Thyroid gland (tissue), 4 donors: ENCODE measurements around the gene PTGR3. TPM values are rescaled to one million over a fixed set of nuclear protein-coding genes. Genes with fewer than 3 reads are reported as not detected.

Source experiments
- DNase-seq, 2 donors: peaks; one replicate each; pipeline ENCODE4 v3.0.0-alpha.2; 2019
- H3K27ac ChIP-seq, 3 donors: fragments of 200-600 bp; sonication (generic); 1 replicate in 2 of 3; 2 replicates in 1 of 3; pipeline ENCODE4 v1.5.1; 2016 to 2019; ENCODE audit warnings: mild to moderate bottlenecking in 1 of 3, moderate library complexity in 1 of 3
- H3K27me3 ChIP-seq: fragments of 200-600 bp; sonication (generic); one replicate; pipeline ENCODE4 v1.5.1; 2019
- H3K36me3 ChIP-seq, 2 donors: fragments of 200-600 bp; sonication (generic); one replicate each; pipeline ENCODE4 v1.5.1; 2016 to 2019
- H3K4me1 ChIP-seq, 2 donors: fragments of 200-600 bp; sonication (generic); one replicate each; pipeline ENCODE4 v1.5.1; 2017 to 2019
- H3K4me3 ChIP-seq, 3 donors: fragments of 200-600 bp; sonication (generic); replicated peaks in 1 of 3; 1 replicate in 2 of 3; 2 replicates in 1 of 3; pipeline ENCODE4 v1.5.1; 2016; ENCODE audit warnings: mild to moderate bottlenecking in 1 of 3
- H3K9me3 ChIP-seq: fragments of 200-600 bp; sonication (generic); one replicate; pipeline ENCODE4 v1.5.1; 2017
- CTCF ChIP-seq, 6 experiments: fragments of 200-600 bp in 3 of 6; fragments of 450-650 bp in 3 of 6; sonication (generic) in 3 of 6; IDR thresholded peaks; one replicate each; pipeline ENCODE4 v1.5.1; 2016 to 2019; ENCODE audit warnings: antibody characterized with exemption in 6 of 6, mild to moderate bottlenecking in 2 of 6, inconsistent platforms in 1 of 6, moderate library complexity in 1 of 6
- POLR2A ChIP-seq, 2 donors: fragments of 450-650 bp; IDR thresholded peaks; one replicate each; pipeline ENCODE4 v1.6.1; 2017; ENCODE audit warnings: antibody characterized with exemption in 2 of 2, mild to moderate bottlenecking in 2 of 2, moderate library complexity in 1 of 2
- WGBS, 2 donors: methylation state at CpG; one replicate each; pipeline ENCODE4 v1.1.5; 2017; 5-methylcytosine and 5-hydroxymethylcytosine counted together
- intact Hi-C: fragments of 100-400 bp; cut with DNase I; formaldehyde crosslinking; loops from one replicate; pipeline ENCODE4 v1.15.1; 2023
- total RNA-seq, 4 donors: library from RNA; depleted of rRNA; stranded (reverse); fragments of >200 nt; gene quantifications; one replicate each; pipeline ENCODE4 v1.2.3, GENCODE V29; 2016

PTGR3 gene
- total RNA-seq, 4 donors from 2014 or later = 19.3 to 62.7 (median 36.9) TPM

- Histone ChIP-seq H3K9me3 (no peaks in the 10 kb centered on the region), H3K4me3 (peak overlapping the region in 2 of 3 donors; percentile 23 to 29), H3K27me3 (no peaks in the 10 kb centered on the region), H3K36me3 (peaks cover 3 to 6% of the 10 kb centered on the region in 2 donors), H3K27ac (peak overlapping the region in 2 of 3 donors; percentile 19 to 47), H3K4me1 (peaks cover 22 to 39% of the 10 kb centered on the region in 2 donors)
- TF ChIP-seq CTCF (IDR thresholded peaks at IDR 0.05) (no peak), POLR2A (IDR thresholded peaks at IDR 0.05) (no peak)
- intact Hi-C loops = loop anchor here (10.0 kb wide), 1 partner anchor 130 kb away; no protein-coding TSS in a partner anchor
- WGBS, 2 donors = 27 to 60% methylated on average over 30 to 41 of the region's 75 CpGs
- DNase-seq = peak; percentile 62 to 75
These were observed 4.0 kb downstream of the PTGR3 start for GRCh38 chr18:75204732-75205513.

GRCh38 chr18:75204269-75204731 lies 4.6 kb downstream of the PTGR3 start:
- 12 to 24% methylated on average over 5 to 13 of the region's 35 CpGs for WGBS, 2 donors
- Histone ChIP-seq H3K4me3 (peak overlapping the region in 2 of 3 donors; percentile 23 to 29), H3K27ac (peak overlapping the region in 2 of 3 donors; percentile 19 to 47), H3K4me1 (peaks cover 21 to 39% of the 10 kb centered on the region in 2 donors), H3K36me3 (peaks cover 3 to 6% of the 10 kb centered on the region in 2 donors), H3K27me3 (no peaks in the 10 kb centered on the region), H3K9me3 (no peaks in the 10 kb centered on the region)
- peak in 1 of 2 donors; percentile 44 for DNase-seq
- TF ChIP-seq CTCF (IDR thresholded peaks at IDR 0.05) (no peak), POLR2A (IDR thresholded peaks at IDR 0.05) (no peak)
- intact Hi-C loops = loop anchor here (10.0 kb wide), 1 partner anchor 129 kb away; no protein-coding TSS in a partner anchor

GRCh38 chr18:75203416-75204268 lies 5.3 kb downstream of the PTGR3 start:
- peak in 1 of 2 donors; percentile 41 for DNase-seq
- 43 to 72% methylated on average over 19 to 24 of the region's 24 CpGs for WGBS, 2 donors
- TF ChIP-seq CTCF (IDR thresholded peaks at IDR 0.05) = no peak
- no peak for TF ChIP-seq POLR2A (IDR thresholded peaks at IDR 0.05)
- peaks cover 3 to 6% of the 10 kb centered on the region in 2 donors for H3K36me3 ChIP-seq
- H3K27ac ChIP-seq = peak overlapping the region in 2 of 3 donors; percentile 19 to 47
- peaks cover 21 to 39% of the 10 kb centered on the region in 2 donors for H3K4me1 ChIP-seq
- peak overlapping the region in 1 of 3 donors; percentile 29 for H3K4me3 ChIP-seq
- H3K9me3 ChIP-seq = no peaks in the 10 kb centered on the region
- intact Hi-C loops = loop anchor here (10.0 kb wide), 1 partner anchor 129 kb away; no protein-coding TSS in a partner anchor
- H3K27me3 ChIP-seq = no peaks in the 10 kb centered on the region

- Histone ChIP-seq H3K27me3 (no peaks in the 10 kb centered on the region), H3K4me3 (no peak overlapping the region), H3K4me1 (peaks cover 17 to 39% of the 10 kb centered on the region in 2 donors), H3K9me3 (no peaks in the 10 kb centered on the region), H3K36me3 (peaks cover 3 to 6% of the 10 kb centered on the region in 2 donors), H3K27ac (peak overlapping the region in 1 of 3 donors; percentile 47)
- DNase-seq = no peak
- intact Hi-C loops = loop anchor here (10.0 kb wide), 1 partner anchor 128 kb away; no protein-coding TSS in a partner anchor
- WGBS, 2 donors = 79 to 85% methylated on average over 6 of the region's 6 CpGs
- no peak for TF ChIP-seq CTCF (IDR thresholded peaks at IDR 0.05)
- no peak for TF ChIP-seq POLR2A (IDR thresholded peaks at IDR 0.05)
These were observed 6.1 kb downstream of the PTGR3 start for GRCh38 chr18:75202696-75203365.
